Measurements from ENCODE around the gene GAGE10. TPM values are rescaled to one million over a fixed set of nuclear protein-coding genes. Genes with fewer than 3 reads are reported as not detected.

The GAGE10 gene
- total RNA-seq, 2 experiments from 2014 or later = not detected

- TF ChIP-seq EZH2phosphoT487 (IDR thresholded peaks at IDR 0.05; ENCODE audit: borderline replicate concordance, low read depth, low read length) = no peak
- TF ChIP-seq, protein P1, sequence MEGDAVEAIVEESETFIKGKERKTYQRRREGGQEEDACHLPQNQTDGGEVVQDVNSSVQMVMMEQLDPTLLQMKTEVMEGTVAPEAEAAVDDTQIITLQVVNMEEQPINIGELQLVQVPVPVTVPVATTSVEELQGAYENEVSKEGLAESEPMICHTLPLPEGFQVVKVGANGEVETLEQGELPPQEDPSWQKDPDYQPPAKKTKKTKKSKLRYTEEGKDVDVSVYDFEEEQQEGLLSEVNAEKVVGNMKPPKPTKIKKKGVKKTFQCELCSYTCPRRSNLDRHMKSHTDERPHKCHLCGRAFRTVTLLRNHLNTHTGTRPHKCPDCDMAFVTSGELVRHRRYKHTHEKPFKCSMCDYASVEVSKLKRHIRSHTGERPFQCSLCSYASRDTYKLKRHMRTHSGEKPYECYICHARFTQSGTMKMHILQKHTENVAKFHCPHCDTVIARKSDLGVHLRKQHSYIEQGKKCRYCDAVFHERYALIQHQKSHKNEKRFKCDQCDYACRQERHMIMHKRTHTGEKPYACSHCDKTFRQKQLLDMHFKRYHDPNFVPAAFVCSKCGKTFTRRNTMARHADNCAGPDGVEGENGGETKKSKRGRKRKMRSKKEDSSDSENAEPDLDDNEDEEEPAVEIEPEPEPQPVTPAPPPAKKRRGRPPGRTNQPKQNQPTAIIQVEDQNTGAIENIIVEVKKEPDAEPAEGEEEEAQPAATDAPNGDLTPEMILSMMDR (conservative IDR thresholded peaks at IDR 0.05; ENCODE audit: low read length) = no peak
- ChIA-PET POLR2A (no interaction called here), CTCF (ENCODE audit: unreplicated experiment) (no interaction called here)
- no peak for DNase-seq (ENCODE audit: low spot score)
- no TSS peak for BruUV-seq (replicated peaks)
- Histone ChIP-seq H3K27ac (ENCODE audit: low read depth, low read length, poor library complexity, severe bottlenecking) (no peak overlapping the region), H4K20me1 (ENCODE audit: insufficient read depth, low read length) (no peaks in the 10 kb centered on the region), H3K9me3 (ENCODE audit: low read length) (no peaks in the 10 kb centered on the region), H3K36me3 (ENCODE audit: insufficient read depth, low read length) (no peaks in the 10 kb centered on the region), H3K79me2 (ENCODE audit: insufficient read depth, low read depth, low read length) (no peaks in the 10 kb centered on the region), H3K4me1 (ENCODE audit: insufficient read depth, low read length, poor library complexity, severe bottlenecking) (peaks cover 7% of the 10 kb centered on the region), H3K4me2 (ENCODE audit: low read length) (no peak overlapping the region), H3K4me3 (ENCODE audit: low read depth, low read length, poor library complexity, severe bottlenecking) (no peak overlapping the region), H3K9me2 (ENCODE audit: insufficient read depth, low read length) (no peaks in the 10 kb centered on the region), H2AFZ (ENCODE audit: low read length) (no peak overlapping the region)
- intact Hi-C loops (cut with micrococcal nuclease; ENCODE audit: unreplicated experiment) = no loop called here
Observed at GRCh38 chrX:49258749-49259124, 44.7 kb upstream of the GAGE10 start.

DNA sequence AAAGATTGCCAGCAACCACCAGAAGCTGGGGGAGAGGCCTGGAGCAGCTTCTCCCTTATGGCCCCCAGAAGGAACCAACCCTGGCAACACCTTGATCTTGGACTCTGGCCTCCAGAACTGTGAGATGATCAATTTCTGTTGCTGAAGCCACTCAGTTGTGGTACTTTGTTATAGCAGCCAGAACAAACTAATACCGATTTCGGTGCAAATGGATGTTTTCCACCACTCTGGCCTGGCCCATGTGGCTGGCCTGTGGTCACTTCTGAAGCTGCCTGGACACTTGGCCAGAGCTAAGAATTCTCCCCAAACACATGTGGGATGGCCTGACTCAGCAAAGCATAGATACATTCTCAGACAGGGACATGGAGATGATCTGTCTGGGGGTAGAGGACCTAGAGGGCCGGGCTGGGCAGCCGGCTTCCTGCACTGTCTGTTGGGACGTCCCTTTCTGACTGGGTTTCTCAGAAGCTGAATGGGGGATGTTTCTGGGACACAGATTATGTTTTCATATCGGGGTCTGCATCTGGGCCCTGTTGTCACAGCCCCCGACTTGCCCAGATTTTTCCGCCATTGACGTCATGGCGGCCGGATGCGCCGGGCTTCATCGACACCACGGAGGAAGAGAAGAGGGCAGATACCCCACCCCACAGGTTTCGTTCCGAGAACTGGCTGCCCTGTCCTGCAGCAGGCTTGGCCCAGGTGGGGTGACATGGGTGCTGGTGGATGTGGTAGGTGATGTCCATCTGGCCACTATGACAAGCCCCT, 43.0 kb upstream of the GAGE10 start:
- no peak overlapping the region for H3K4me2 ChIP-seq (ENCODE audit: low read length)
- TF ChIP-seq, protein P1 (conservative IDR thresholded peaks at IDR 0.05; ENCODE audit: low read length) = no peak
- no peak for DNase-seq (ENCODE audit: low spot score)
- BruUV-seq (replicated peaks) = no TSS peak
- H3K9me3 ChIP-seq (ENCODE audit: low read length) = no peaks in the 10 kb centered on the region
- H3K27ac ChIP-seq (ENCODE audit: low read depth, low read length, poor library complexity, severe bottlenecking) = no peak overlapping the region
- H2AFZ ChIP-seq (ENCODE audit: low read length) = no peak overlapping the region
- no peaks in the 10 kb centered on the region for H4K20me1 ChIP-seq (ENCODE audit: insufficient read depth, low read length)
- intact Hi-C loops (cut with micrococcal nuclease; ENCODE audit: unreplicated experiment) = loop anchor here (10.0 kb wide), 1 partner anchor 136 kb away; the partner anchor contains the start of gene GPKOW
- ChIA-PET POLR2A (no interaction called here), CTCF (ENCODE audit: unreplicated experiment) (no interaction called here)
- H3K9me2 ChIP-seq (ENCODE audit: insufficient read depth, low read length) = no peaks in the 10 kb centered on the region
- H3K36me3 ChIP-seq (ENCODE audit: insufficient read depth, low read length) = no peaks in the 10 kb centered on the region
- peaks cover 7% of the 10 kb centered on the region for H3K4me1 ChIP-seq (ENCODE audit: insufficient read depth, low read length, poor library complexity, severe bottlenecking)
- no peaks in the 10 kb centered on the region for H3K79me2 ChIP-seq (ENCODE audit: insufficient read depth, low read depth, low read length)
- H3K4me3 ChIP-seq (ENCODE audit: low read depth, low read length, poor library complexity, severe bottlenecking) = no peak overlapping the region

DNA sequence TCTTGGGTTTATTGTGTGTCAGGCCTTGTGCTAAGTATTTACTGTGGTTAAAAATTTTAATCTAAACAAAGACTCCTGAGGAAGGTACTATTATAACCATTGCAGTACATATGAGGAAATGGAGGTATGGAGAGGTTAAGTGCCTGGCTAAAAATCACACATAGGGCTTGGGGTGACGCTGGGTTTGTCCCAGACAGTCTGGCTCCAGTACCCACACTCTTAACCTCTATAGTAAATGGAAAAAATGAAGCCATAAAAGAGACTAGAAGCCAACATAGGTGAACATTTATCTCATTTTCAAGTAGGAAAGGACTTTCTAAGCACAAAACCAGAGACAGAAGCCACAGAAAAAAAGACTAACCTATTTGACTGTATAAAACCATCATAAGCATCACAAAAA, 40.8 kb upstream of the GAGE10 start:
- POLR2A ChIA-PET = no interaction called here
- no peak overlapping the region for H3K4me2 ChIP-seq (ENCODE audit: low read length)
- no peaks in the 10 kb centered on the region for H4K20me1 ChIP-seq (ENCODE audit: insufficient read depth, low read length)
- CTCF ChIA-PET (ENCODE audit: unreplicated experiment) = no interaction called here
- peaks cover 7% of the 10 kb centered on the region for H3K4me1 ChIP-seq (ENCODE audit: insufficient read depth, low read length, poor library complexity, severe bottlenecking)
- TF ChIP-seq, protein P1 (conservative IDR thresholded peaks at IDR 0.05; ENCODE audit: low read length) = no peak
- TF ChIP-seq EZH2phosphoT487 (IDR thresholded peaks at IDR 0.05; ENCODE audit: borderline replicate concordance, low read depth, low read length) = no peak
- no TSS peak for BruUV-seq (replicated peaks)
- H3K9me2 ChIP-seq (ENCODE audit: insufficient read depth, low read length) = no peaks in the 10 kb centered on the region
- no peaks in the 10 kb centered on the region for H3K79me2 ChIP-seq (ENCODE audit: insufficient read depth, low read depth, low read length)
- intact Hi-C loops (cut with micrococcal nuclease; ENCODE audit: unreplicated experiment) = loop anchor here (10.0 kb wide), 1 partner anchor 138 kb away; the partner anchor contains the start of gene GPKOW
- no peak for DNase-seq (ENCODE audit: low spot score)
- no peak overlapping the region for H3K4me3 ChIP-seq (ENCODE audit: low read depth, low read length, poor library complexity, severe bottlenecking)
- no peaks in the 10 kb centered on the region for H3K9me3 ChIP-seq (ENCODE audit: low read length)
- no peaks in the 10 kb centered on the region for H3K36me3 ChIP-seq (ENCODE audit: insufficient read depth, low read length)
- H2AFZ ChIP-seq (ENCODE audit: low read length) = no peak overlapping the region
- no peak overlapping the region for H3K27ac ChIP-seq (ENCODE audit: low read depth, low read length, poor library complexity, severe bottlenecking)

All from OCI-LY7 (cell line).